ENCODE results near the gene SLC19A2. TPM values are rescaled to one million over a fixed set of nuclear protein-coding genes. Genes with fewer than 3 reads are reported as not detected.

SLC19A2 gene
- total RNA-seq, 1 donor from 2014 or later, result 18.1 TPM

DNA sequence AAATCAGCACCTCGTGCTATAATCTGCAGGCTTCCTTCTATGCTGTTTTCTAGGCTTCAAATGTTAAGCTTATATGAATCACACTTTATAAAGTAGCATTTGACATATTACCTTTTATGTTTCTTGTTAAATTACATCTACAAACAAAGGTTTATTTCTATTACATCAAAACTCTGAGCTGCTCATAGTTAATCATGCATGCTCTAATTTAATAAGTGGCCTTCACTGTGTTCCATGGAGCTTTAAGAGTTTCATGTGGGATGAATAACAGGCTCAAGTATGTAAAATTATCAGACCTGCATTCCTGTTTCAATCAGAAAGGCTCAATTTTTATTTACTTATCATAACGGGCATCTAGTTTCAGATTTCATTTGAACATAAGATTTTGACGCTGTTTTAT is 13.0 kb downstream of the SLC19A2 start:
- Mint-ChIP-seq H3K4me1 (ENCODE audit: low read depth) (peaks cover 2% of the 10 kb centered on the region), H3K27me3 (no peaks in the 10 kb centered on the region), H3K9me3 (ENCODE audit: low read depth) (no peaks in the 10 kb centered on the region), H3K4me3 (ENCODE audit: low read depth) (no peak overlapping the region), H3K36me3 (ENCODE audit: insufficient read depth) (peaks cover 15% of the 10 kb centered on the region), H3K27ac (no peak overlapping the region)
- DNase-seq (ENCODE audit: low spot score, unreplicated experiment), result no peak
- TF ChIP-seq, protein P1, sequence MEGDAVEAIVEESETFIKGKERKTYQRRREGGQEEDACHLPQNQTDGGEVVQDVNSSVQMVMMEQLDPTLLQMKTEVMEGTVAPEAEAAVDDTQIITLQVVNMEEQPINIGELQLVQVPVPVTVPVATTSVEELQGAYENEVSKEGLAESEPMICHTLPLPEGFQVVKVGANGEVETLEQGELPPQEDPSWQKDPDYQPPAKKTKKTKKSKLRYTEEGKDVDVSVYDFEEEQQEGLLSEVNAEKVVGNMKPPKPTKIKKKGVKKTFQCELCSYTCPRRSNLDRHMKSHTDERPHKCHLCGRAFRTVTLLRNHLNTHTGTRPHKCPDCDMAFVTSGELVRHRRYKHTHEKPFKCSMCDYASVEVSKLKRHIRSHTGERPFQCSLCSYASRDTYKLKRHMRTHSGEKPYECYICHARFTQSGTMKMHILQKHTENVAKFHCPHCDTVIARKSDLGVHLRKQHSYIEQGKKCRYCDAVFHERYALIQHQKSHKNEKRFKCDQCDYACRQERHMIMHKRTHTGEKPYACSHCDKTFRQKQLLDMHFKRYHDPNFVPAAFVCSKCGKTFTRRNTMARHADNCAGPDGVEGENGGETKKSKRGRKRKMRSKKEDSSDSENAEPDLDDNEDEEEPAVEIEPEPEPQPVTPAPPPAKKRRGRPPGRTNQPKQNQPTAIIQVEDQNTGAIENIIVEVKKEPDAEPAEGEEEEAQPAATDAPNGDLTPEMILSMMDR (IDR thresholded peaks at IDR 0.05; ENCODE audit: unreplicated experiment), result no peak

DNA sequence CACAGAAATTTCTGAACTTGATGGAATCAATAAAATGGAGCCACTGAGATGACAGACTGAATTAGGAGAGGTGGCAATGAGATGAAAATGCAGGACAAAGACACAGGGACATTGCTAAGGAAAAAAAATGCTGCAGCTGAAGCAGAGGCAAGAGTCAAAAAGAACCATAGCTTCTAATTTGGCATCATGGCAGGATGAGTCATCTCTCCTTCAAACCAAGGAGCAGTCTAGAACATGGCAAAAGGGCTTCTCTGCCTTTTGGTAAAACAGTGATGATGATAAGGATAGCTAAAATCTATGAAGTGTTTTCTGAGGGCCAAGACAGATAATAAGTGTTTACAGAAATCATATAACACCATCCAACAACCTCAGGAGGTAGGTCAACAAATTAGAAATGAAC is 16.8 kb downstream of the SLC19A2 start:
- Mint-ChIP-seq H3K4me1 (ENCODE audit: low read depth) (no peaks in the 10 kb centered on the region), H3K27me3 (no peaks in the 10 kb centered on the region), H3K27ac (no peak overlapping the region), H3K36me3 (ENCODE audit: insufficient read depth) (peaks cover 11% of the 10 kb centered on the region), H3K9me3 (ENCODE audit: low read depth) (no peaks in the 10 kb centered on the region), H3K4me3 (ENCODE audit: low read depth) (no peak overlapping the region)
- DNase-seq (ENCODE audit: low spot score, unreplicated experiment), result no peak
- TF ChIP-seq, protein P1 (IDR thresholded peaks at IDR 0.05; ENCODE audit: unreplicated experiment), result no peak

DNA sequence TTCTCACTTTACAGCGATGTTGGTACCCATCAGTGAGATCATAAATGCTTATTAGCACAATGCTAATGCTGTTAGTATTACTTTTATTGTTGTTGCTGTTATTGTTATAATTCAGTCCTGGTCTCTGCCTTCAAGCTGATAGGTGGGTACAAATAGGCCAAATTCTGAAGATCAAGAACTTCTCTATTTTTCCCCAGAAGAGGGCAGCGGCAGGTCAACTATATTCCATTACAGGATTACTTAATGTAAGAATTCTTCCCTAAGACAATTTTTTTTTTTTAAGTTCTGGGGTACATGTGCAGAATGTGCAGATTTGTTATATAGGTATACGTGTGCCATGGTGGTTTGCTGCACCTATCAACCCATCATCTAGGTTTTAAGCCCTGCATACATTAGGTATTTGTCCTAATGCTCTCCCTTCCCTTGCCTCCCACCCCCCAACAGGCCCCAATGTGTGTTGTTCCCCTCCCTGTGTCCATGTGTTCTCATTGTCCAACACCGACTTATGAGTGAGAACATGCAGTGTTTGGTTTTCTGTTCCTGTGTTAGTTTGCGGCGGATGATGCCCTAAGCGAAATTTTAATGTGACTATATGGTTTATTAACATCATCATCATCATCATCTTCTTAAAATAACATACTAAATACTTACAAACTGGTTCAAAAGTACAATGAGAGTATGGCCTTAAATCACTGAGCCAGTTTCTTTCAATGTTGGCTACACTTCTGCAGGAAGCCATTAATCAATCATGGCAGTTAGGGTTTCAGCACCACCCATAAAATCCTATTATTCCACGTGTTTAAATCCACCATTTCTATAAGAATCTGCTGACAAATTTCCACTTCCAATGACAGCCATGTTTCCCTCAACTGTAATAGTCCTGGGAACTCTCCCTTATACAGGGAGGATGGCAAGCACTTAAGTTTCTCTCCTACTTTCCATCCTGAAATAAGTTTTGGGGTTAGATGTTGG is 19.2 kb downstream of the SLC19A2 start:
- no peak overlapping the region for H3K4me3 Mint-ChIP-seq (ENCODE audit: low read depth)
- no peak for DNase-seq (ENCODE audit: low spot score, unreplicated experiment)
- H3K36me3 Mint-ChIP-seq (ENCODE audit: insufficient read depth), result peaks cover 11% of the 10 kb centered on the region
- peak overlapping the region; percentile 68 for H3K27ac Mint-ChIP-seq
- no peaks in the 10 kb centered on the region for H3K27me3 Mint-ChIP-seq
- H3K9me3 Mint-ChIP-seq (ENCODE audit: low read depth), result no peaks in the 10 kb centered on the region
- TF ChIP-seq, protein P1 (IDR thresholded peaks at IDR 0.05; ENCODE audit: unreplicated experiment), result peak; percentile 51
- H3K4me1 Mint-ChIP-seq (ENCODE audit: low read depth), result no peaks in the 10 kb centered on the region

DNA sequence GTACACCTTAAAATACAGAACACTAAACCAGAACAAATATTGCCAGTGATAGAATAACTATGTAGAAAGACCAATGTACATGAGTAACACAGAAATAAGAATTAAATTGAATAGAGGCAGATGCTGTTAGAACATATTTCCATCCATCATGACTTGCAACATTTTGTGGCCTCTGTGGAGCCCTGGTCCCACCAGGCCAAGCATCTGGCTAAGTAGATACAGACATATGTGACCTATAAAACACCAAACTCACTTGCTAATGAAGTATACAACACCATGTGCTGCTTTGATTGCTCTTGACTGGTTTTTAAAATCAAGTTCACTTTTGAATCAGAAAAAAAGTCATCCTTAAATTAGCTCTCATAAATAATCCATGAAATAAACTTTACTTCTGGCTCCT is 20.5 kb downstream of the SLC19A2 start:
- TF ChIP-seq, protein P1 (IDR thresholded peaks at IDR 0.05; ENCODE audit: unreplicated experiment), result no peak
- Mint-ChIP-seq H3K27me3 (no peaks in the 10 kb centered on the region), H3K4me3 (ENCODE audit: low read depth) (no peak overlapping the region), H3K4me1 (ENCODE audit: low read depth) (no peaks in the 10 kb centered on the region), H3K36me3 (ENCODE audit: insufficient read depth) (peaks cover 11% of the 10 kb centered on the region), H3K27ac (no peak overlapping the region), H3K9me3 (ENCODE audit: low read depth) (no peaks in the 10 kb centered on the region)
- DNase-seq (ENCODE audit: low spot score, unreplicated experiment), result no peak

DNA sequence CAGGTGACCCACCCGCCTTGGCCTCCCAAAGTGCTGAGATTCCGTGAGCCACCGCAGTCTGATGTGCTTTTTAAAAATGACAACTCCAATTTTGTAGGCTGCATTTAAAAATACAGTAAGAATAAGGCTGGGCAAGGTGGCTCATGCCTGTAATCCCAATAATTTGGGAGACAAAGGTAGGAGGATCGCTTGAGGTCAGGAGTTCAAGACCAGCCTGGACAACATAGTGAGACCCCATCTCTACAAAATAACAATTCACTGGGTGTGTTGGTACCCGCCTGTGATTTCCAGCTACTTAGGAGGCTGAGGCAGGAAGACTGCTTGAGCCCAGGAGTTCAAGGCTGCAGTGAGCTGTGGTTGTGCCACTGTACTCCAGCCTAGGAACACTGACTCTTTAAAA is 23.4 kb downstream of the SLC19A2 start:
- H3K9me3 Mint-ChIP-seq (ENCODE audit: low read depth), result peaks cover under 1% of the 10 kb centered on the region
- no peak overlapping the region for H3K27ac Mint-ChIP-seq
- peaks cover 3% of the 10 kb centered on the region for H3K36me3 Mint-ChIP-seq (ENCODE audit: insufficient read depth)
- H3K4me3 Mint-ChIP-seq (ENCODE audit: low read depth), result no peak overlapping the region
- no peaks in the 10 kb centered on the region for H3K4me1 Mint-ChIP-seq (ENCODE audit: low read depth)
- no peak for DNase-seq (ENCODE audit: low spot score, unreplicated experiment)
- no peaks in the 10 kb centered on the region for H3K27me3 Mint-ChIP-seq
- TF ChIP-seq, protein P1 (IDR thresholded peaks at IDR 0.05; ENCODE audit: unreplicated experiment), result no peak
